ENCODE results near the gene HIGD2A. TPM values are rescaled to one million over a fixed set of nuclear protein-coding genes. Genes with fewer than 3 reads are reported as not detected.

Gene HIGD2A
- total and polyA plus RNA-seq, 2 of the 13 experiments (the other 11 are each of a cell fraction or from before 2014, with no cell fraction given) = 89.2 to 146 TPM

DNA sequence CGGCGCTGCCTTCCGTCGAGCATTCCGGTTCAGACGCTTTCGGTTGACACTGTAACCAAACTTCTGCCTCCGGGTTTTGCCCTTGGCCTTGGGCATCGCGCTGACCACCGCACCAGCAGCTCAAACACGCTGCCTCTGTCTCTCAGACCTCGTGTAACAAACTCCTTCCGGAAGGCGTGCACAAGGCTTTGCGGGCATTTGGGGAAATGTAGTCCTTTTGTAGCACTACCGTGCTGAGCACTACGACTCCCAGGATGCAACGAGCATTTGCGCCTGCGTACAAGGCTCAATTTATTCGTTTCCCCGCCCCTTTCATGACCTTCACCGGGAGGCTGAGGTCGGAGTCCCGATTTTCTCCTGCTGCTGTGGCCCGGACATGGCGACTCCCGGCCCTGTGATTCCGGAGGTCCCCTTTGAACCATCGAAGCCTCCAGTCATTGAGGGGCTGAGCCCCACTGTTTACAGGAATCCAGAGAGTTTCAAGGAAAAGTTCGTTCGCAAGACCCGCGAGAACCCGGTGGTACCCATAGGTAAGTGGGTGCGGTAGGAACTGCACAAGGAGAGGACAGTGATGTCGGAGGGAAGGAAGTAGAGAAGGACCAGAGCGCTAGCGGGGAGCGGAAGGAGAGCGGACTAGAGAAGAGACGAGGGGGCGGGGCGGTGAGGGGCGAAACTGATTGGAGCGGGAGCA, at the start of gene HIGD2A, which contains the start of gene NOP16 (continued):
- TF ChIP-seq, protein P1, sequence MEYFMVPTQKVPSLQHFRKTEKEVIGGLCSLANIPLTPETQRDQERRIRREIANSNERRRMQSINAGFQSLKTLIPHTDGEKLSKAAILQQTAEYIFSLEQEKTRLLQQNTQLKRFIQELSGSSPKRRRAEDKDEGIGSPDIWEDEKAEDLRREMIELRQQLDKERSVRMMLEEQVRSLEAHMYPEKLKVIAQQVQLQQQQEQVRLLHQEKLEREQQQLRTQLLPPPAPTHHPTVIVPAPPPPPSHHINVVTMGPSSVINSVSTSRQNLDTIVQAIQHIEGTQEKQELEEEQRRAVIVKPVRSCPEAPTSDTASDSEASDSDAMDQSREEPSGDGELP (IDR thresholded peaks at IDR 0.05; ENCODE audit: borderline replicate concordance, low read depth) = no peak
- TF ChIP-seq SMARCE1 (IDR thresholded peaks at IDR 0.05; ENCODE audit: borderline replicate concordance) (no peak), ARNTL (CRISPR knock-in tag; IDR thresholded peaks at IDR 0.05) (peak; percentile 44; the same call in 1 of the 2 replicates), MZF1 (CRISPR knock-in tag; IDR thresholded peaks at IDR 0.05; ENCODE audit: borderline replicate concordance) (no peak), NRL (CRISPR knock-in tag; IDR thresholded peaks at IDR 0.05; ENCODE audit: borderline replicate concordance) (peak; percentile 64), MYNN (CRISPR knock-in tag; IDR thresholded peaks at IDR 0.05; ENCODE audit: low read depth) (no peak; the same call in 1 of the 2 replicates), ZNF724P (CRISPR knock-in tag; IDR thresholded peaks at IDR 0.05; ENCODE audit: borderline replicate concordance) (peak; percentile 21), ISL2 (CRISPR knock-in tag; IDR thresholded peaks at IDR 0.05) (0 out of 2 replicates have a peak, but pooled peaks have one; percentile 20), KLF16 (CRISPR knock-in tag; IDR thresholded peaks at IDR 0.05) (peak; percentile 52 to 74; a peak in 3 of 4 replicates), TBL1XR1 (IDR thresholded peaks at IDR 0.05; ENCODE audit: borderline replicate concordance, low read length, partially characterized antibody) (peak; percentile 32), TGIF2 (CRISPR knock-in tag; IDR thresholded peaks at IDR 0.05) (peak; percentile 73), ZNF431 (CRISPR knock-in tag; IDR thresholded peaks at IDR 0.05; ENCODE audit: borderline replicate concordance, low read depth) (no peak), CBX5 (CRISPR knock-in tag; IDR thresholded peaks at IDR 0.05; ENCODE audit: borderline replicate concordance) (peak; percentile 84), TBX3 (IDR thresholded peaks at IDR 0.05; ENCODE audit: borderline replicate concordance) (0 out of 2 replicates have a peak, but pooled peaks have one; percentile 37), ZNF619 (CRISPR knock-in tag; IDR thresholded peaks at IDR 0.05) (peak; percentile 88; the same call in 1 of the 2 replicates), ZNF850 (CRISPR knock-in tag; conservative IDR thresholded peaks at IDR 0.05) (peak; percentile 60; the same call in 1 of the 2 replicates), HHEX (CRISPR knock-in tag; IDR thresholded peaks at IDR 0.05) (no peak)
- TF ChIP-seq, protein P2, sequence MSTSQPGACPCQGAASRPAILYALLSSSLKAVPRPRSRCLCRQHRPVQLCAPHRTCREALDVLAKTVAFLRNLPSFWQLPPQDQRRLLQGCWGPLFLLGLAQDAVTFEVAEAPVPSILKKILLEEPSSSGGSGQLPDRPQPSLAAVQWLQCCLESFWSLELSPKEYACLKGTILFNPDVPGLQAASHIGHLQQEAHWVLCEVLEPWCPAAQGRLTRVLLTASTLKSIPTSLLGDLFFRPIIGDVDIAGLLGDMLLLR (CRISPR knock-in tag; IDR thresholded peaks at IDR 0.05) = peak; percentile 96; the same call in 1 of the 2 replicates
- TF ChIP-seq, protein P3, sequence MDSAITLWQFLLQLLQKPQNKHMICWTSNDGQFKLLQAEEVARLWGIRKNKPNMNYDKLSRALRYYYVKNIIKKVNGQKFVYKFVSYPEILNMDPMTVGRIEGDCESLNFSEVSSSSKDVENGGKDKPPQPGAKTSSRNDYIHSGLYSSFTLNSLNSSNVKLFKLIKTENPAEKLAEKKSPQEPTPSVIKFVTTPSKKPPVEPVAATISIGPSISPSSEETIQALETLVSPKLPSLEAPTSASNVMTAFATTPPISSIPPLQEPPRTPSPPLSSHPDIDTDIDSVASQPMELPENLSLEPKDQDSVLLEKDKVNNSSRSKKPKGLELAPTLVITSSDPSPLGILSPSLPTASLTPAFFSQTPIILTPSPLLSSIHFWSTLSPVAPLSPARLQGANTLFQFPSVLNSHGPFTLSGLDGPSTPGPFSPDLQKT (CRISPR knock-in tag; IDR thresholded peaks at IDR 0.05; ENCODE audit: borderline replicate concordance) = peak; percentile 40; the same call in 1 of the 2 replicates
- TF ChIP-seq, protein P4, sequence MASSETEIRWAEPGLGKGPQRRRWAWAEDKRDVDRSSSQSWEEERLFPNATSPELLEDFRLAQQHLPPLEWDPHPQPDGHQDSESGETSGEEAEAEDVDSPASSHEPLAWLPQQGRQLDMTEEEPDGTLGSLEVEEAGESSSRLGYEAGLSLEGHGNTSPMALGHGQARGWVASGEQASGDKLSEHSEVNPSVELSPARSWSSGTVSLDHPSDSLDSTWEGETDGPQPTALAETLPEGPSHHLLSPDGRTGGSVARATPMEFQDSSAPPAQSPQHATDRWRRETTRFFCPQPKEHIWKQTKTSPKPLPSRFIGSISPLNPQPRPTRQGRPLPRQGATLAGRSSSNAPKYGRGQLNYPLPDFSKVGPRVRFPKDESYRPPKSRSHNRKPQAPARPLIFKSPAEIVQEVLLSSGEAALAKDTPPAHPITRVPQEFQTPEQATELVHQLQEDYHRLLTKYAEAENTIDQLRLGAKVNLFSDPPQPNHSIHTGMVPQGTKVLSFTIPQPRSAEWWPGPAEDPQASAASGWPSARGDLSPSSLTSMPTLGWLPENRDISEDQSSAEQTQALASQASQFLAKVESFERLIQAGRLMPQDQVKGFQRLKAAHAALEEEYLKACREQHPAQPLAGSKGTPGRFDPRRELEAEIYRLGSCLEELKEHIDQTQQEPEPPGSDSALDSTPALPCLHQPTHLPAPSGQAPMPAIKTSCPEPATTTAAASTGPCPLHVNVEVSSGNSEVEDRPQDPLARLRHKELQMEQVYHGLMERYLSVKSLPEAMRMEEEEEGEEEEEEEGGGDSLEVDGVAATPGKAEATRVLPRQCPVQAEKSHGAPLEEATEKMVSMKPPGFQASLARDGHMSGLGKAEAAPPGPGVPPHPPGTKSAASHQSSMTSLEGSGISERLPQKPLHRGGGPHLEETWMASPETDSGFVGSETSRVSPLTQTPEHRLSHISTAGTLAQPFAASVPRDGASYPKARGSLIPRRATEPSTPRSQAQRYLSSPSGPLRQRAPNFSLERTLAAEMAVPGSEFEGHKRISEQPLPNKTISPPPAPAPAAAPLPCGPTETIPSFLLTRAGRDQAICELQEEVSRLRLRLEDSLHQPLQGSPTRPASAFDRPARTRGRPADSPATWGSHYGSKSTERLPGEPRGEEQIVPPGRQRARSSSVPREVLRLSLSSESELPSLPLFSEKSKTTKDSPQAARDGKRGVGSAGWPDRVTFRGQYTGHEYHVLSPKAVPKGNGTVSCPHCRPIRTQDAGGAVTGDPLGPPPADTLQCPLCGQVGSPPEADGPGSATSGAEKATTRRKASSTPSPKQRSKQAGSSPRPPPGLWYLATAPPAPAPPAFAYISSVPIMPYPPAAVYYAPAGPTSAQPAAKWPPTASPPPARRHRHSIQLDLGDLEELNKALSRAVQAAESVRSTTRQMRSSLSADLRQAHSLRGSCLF (CRISPR knock-in tag; IDR thresholded peaks at IDR 0.05; ENCODE audit: borderline replicate concordance) = no peak

Data from HepG2 (cell line).